HG03558 (cell line): ENCODE data around the gene EPHX1.

Experiments used
- ATAC-seq: cut with Tn5 transposase; IDR thresholded peaks from one replicate; pipeline ENCODE4 v1.9.1; 2021; ENCODE audit warnings: moderate number of reproducible peaks; ENCODE audit not compliant: unreplicated experiment; ENCODE audit errors: extremely low read depth

Gene EPHX1

DNA sequence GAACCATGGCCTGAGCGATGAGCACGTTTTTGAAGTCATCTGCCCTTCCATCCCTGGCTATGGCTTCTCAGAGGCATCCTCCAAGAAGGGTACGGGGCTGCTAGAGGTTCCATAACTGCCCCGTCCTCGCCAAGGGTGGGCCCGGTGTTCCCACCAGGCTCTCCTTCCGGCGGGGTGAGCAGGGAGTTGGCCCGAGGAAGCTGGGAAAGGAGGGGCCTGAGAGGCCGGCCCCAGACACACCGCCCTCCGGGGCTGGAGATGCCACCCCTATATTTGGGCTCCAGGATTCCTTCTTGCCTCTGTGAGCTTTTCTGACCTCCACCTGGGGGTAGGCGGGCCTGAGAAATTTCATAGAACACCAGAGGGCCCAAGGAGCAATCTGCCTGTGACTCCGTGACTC, 28.9 kb downstream of the EPHX1 start:
- ATAC-seq = no peak

DNA sequence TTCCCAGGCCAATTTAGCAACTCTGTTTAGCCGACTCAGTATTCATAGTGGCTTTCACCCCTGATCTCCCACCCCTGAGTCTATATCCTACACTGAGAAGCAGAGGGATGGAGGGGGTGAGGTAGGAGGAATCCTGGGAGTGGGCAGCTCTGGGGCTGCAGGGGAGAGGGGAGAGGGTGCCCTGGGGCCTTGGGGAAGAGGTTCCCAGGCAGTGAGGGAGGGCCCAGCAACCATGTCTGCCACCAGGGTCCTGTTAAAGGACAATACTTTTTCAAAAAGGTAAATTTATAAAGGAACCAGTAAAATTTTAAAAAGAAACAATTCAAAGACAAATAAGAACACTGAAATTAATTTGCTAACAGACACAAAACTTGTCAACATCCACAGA, 30.3 kb downstream of the EPHX1 start:
- ATAC-seq = no peak

GRCh38 chr1:225840713-225841112, 30.8 kb downstream of the EPHX1 start:
- ATAC-seq = no peak

DNA sequence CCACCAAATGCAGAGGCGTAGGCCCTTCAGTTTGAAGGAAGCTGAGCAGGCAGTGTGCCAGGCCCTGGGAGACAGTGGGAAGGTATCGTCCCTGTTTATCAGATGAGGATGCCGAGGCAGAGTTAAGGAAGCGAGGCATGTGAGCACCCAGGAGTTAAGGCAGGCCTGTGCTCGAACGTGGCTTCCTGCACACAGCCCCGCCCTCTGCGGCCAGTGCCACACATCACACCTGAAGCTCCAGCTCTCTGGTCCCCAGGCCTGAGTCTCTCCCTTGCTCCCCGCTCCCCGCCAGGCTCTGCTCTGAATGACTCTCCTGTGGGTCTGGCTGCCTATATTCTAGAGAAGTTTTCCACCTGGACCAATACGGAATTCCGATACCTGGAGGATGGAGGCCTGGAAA, 32.1 kb downstream of the EPHX1 start:
- no peak for ATAC-seq

- ATAC-seq = no peak
These were observed 33.0 kb downstream of the EPHX1 start for GRCh38 chr1:225842788-225843425.

GRCh38 chr1:225843426-225843795, 33.5 kb downstream of the EPHX1 start:
- ATAC-seq = no peak

- no peak for ATAC-seq
These were observed 34.5 kb downstream of the EPHX1 start for GRCh38 chr1:225844236-225845061.

DNA sequence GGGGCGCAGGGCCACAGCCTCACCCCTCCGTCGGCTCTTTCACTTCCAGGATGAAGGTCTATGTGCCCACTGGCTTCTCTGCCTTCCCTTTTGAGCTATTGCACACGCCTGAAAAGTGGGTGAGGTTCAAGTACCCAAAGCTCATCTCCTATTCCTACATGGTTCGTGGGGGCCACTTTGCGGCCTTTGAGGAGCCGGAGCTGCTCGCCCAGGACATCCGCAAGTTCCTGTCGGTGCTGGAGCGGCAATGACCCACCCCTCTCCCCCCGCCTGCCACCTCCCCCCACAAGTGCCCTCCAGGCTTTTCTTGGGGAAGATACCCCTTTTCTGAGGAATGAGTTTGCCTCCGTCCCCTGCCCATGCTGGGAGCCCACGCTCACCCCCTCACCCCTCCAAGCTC, 35.2 kb downstream of the EPHX1 start:
- no peak for ATAC-seq

DNA sequence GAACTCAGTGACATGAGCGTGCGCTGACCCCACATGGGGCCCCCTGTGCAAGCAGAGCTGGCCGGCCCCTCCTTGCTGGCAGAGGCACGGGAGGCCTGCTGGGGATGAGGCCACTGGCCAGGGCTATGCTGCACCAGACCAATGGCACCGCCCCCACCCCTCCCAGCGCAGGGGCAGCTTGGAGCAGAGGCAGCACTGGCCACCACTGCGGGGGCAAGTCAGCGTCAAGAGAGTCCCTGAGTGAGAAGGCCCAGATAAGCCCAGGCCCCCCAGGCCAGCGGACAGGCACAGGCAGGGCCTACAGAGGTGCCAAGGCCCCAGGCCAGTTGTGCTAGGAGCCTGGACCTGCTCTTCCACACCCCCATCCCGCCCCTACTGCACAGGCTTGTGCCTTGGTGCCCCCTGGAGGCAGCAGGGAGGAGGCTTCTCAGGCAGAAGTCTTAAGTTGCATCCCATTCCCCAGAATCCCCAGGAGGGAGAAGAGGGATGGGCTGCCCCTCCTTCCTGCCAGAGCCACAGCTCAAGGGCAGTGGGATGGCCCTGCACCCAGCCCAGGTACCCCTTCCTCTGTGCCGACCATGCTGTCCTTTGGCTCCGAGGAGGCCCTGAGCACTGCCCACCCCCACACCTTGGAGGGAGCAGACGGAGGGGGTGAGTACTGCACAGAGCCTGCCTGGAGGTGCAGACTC, 35.8 kb downstream of the EPHX1 start:
- ATAC-seq = no peak

GRCh38 chr1:225846331-225847310, 36.7 kb downstream of the EPHX1 start:
- ATAC-seq = no peak

DNA sequence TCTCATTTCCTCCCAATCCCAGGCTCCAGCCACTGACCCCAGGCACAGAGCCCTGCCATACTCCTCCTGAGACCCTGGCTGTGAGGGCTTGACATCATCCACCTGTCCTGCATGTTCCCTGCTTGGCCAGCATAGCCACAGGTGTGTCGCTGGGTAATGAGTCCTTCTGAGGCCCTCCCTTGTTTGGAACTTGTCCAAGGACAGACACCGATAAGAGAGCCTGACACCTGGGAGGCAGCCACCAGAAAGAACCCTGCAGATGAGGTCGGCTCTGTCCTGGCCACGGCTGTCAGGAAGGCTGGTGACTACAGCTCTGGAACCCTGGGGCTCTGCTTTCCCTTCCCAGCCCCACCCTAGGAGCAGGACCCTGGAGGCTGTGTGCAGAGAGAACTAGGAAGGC, 37.7 kb downstream of the EPHX1 start:
- no peak for ATAC-seq

DNA sequence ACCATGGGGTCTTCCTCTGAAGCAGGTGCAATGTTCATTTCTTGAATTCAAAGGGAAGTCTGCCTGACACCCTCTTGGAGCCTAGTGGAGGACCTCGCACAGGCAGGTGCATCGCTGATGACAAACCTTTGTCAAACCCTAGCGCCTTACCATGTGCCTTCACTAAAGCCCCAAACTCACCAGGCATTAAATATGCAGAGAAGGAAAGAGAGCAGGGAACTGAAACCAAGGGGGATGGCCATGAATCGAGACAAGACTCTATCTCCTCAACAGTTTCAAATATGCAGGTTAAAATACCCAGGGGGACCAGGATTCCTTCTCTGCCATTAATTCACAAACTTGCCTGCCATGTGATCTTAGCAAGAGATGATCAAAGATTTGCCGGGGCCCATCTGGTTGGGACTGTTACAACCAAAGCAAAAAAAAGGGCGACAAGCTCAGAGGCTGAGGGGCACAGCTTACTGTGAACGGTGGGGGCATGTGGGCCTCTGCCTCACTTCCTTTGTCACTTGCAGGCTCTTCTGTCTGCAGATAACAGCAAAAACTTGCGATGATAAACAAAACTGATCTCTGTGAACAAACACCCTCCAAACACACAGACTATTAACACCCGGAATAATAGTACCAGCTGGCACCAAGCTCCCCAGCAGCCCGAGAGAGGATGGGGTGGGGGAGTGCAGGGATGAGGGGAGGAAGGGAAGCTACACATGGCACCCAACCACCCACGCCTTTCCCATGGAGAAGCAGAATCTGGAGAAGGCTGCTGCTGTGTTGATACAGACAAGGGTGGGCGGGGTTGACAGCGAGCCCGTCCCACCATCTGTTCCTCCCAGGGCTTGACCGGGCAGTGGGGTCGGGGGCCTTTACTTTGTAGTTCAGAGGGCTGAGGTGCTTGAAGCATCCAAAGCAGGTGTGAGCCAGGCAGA, 38.4 kb downstream of the EPHX1 start:
- peak; percentile 50 for ATAC-seq

DNA sequence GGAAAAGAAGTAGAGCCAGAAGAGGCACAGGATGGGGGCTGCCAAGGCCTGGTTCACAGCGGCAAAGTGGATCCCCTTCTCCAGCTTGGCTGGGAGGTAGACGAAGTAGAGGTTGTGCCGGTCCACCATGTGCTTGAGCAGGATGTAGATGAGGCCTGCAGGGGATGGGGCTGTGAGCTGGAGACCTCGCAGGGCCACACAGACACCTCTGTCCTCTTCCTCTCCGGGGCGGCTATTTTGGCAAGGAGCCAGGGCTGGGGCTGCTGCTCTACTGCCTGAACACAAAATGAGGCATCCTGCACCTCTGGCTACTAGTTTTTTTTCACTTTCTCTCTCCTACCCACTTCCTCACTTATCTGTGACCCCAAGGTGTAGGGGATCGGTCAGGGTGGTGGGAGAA, 40.0 kb downstream of the EPHX1 start:
- no peak for ATAC-seq

DNA sequence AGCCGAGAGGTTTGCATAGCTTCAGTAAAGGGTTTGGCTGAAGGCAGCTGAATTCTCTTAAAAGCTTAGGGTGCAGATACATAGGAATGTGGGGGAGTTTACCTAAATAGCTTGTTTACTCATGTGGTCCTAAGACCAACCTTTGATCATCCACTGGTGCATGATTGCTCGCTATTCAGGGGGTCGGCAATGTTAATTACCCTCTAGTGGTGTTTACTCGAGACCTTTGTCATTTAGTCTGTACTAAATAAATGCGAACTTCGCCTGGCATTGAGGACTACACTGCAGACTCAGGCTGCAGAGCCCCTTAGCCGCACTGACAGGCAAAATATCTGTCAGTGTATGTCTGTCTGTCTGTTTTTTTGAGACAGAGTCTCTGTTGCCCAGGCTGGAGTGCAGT, 40.4 kb downstream of the EPHX1 start:
- no peak for ATAC-seq

- ATAC-seq = peak; percentile 47
These were observed 41.9 kb downstream of the EPHX1 start for GRCh38 chr1:225851805-225852204.

GRCh38 chr1:225852413-225853124, 42.6 kb downstream of the EPHX1 start:
- no peak for ATAC-seq

DNA sequence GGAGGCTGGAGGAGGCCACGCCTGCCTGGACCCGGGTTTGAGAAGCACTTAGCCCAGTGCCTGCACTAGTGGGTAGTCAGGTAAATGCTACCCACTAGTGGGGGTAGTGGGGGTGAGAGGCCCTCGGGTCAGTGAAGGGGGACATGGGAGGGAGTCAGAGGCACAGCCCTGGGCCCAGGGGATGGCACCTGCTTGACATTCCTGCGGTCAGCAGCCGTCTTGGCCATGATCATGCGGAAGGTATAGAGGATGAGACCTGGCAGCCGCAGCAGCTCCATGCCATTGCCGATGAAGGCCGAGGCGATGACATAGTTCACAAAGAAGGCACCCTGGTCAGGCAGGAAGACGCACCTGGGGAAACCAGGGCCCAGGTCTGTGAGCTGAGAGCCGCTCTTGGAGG, 43.5 kb downstream of the EPHX1 start:
- no peak for ATAC-seq

DNA sequence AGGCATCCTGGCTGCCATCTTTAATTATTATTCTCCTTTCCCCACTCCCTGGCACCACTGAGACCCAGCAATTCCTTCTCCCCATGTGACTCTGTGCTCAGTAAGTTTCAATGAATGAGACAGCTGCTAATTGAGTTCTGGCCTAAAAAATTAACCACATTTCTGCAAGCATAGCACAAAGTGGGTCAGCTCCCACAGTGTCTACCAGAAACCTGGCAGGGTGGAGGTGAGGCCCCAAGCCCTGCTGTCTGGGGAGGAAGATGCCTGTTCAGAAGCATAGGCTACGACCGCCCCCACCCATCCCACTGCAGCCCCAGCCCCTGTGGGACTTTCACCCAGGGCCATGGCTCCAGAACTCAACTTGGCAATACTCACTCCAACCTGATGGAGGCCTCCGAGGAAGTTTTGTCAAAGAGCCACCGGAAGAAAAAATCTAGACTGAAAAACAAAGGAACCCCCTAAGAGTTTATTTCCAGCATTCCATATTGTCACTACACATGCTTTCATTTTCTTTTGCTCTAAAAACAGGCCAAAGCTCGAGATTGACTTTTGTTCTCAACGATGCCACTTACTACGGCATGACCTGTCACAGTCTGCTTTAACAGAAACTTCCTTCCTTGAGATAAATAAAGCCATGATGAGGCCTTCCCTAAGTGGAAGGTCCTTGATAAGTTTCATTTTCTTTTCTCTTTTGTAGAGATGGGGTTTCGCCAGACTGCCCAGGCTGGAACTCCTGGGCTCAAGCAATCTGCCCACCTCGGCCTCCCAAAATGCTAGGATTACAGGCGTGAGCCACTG, 45.8 kb downstream of the EPHX1 start:
- ATAC-seq = no peak
